ENCODE data around the gene VSNL1.
"Not testable (repeated sequence)": the region's sequence is repeated elsewhere in the genome, so short reads cannot be mapped to it uniquely, and the experiment has no call there.

VSNL1 gene

GRCh38 chr2:17541531-17541950, 1.0 kb downstream of the VSNL1 start:
- in situ Hi-C loops (cut with MboI; ENCODE audit: low sequenced_read_pairs), result no loop called here

GRCh38 chr2:17542471-17542870, 2.0 kb downstream of the VSNL1 start:
- in situ Hi-C loops (cut with MboI; ENCODE audit: low sequenced_read_pairs), result no loop called here

GRCh38 chr2:17543131-17543660, 2.7 kb downstream of the VSNL1 start:
- in situ Hi-C loops (cut with MboI; ENCODE audit: low sequenced_read_pairs), result no loop called here

- in situ Hi-C loops (cut with MboI; ENCODE audit: low sequenced_read_pairs), result no loop called here
These were observed 3.4 kb downstream of the VSNL1 start for GRCh38 chr2:17543848-17544247.

GRCh38 chr2:17544256-17544655, 3.8 kb downstream of the VSNL1 start:
- in situ Hi-C loops (cut with MboI; ENCODE audit: low sequenced_read_pairs), result no loop called here

DNA sequence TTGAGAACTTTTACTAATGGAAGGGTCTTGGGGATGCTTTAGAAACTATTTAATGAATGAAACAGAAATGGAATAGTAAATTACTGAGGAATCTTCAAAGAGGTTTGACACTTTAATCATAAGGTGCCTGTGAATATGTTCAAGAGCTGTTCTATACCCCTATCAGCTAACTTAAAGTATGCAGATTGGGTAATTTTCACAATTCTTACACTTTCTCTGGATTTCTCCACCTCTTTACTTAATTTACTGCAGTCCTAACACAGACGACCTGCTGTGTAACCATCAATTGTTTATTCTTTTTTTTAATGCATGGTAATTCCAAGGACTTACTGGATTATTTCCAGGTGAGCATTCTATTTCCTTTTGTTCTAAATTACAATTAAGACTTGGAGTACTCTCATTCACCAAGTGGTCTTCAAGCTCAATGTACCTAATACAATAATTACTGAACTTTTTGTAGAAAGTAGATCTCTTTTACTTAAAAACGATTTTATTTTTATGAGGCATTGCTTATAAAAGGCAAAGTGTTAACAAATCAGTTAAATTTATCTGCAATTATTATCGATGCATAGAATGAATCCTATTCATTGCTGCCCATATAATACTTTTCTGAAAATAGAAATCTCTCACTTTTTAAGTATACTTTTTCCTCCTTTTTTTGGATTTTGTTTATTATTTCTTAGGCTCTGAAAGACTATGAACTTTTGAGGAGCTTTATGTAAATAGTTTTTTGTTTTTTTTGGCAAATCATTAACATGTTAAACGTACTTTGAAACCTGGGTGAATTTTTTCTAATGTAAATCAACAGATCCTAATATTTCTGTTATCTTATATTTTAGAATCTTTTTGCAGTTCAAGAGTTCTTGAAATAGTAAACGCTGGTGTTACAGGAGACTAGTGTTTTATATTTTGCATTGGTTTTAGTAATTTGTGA, 5.5 kb downstream of the VSNL1 start:
- in situ Hi-C loops (cut with MboI; ENCODE audit: low sequenced_read_pairs), result no loop called here

DNA sequence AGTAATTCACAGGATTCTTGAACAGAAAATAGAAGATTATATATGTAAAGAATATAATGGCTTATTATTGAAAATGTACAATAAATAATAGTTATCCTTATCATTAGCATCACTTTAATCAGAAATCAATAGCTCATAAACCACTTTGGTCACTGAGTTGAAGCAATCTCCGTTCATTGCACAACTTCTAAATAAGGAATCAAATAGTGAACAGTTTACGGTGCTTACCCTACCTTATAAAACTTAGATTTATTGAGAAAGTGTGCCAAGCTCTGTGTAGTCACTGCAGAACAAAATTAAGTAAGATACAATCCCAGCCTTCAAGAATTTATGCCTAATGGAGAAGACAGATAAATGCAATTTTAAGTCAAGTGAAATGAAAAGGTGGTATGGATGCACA, 6.7 kb downstream of the VSNL1 start:
- in situ Hi-C loops (cut with MboI; ENCODE audit: low sequenced_read_pairs), result no loop called here

- in situ Hi-C loops (cut with MboI; ENCODE audit: low sequenced_read_pairs), result no loop called here
These were observed 7.2 kb downstream of the VSNL1 start for GRCh38 chr2:17547737-17548136.

- in situ Hi-C loops (cut with MboI; ENCODE audit: low sequenced_read_pairs), result no loop called here
These were observed 10.4 kb downstream of the VSNL1 start for GRCh38 chr2:17550907-17551306.

DNA sequence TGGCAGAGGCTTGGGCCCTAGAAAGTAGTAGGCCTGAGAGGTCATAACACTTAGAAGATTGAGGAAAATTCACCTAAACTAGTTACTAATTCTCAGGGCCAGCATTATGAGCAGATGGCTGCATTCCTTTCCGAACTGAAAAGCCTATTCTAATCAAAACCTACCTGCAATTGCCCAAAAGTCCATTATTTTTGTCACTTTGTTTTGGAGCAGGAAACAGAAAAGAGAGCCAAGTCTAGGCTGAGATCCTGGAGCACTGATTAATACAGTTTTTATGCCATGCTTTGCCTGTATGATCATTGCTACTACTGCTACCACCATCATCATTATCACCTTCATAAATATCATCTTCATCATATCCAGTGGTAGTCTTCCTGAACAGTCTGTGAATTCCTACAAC, 14.7 kb downstream of the VSNL1 start:
- in situ Hi-C loops (cut with MboI; ENCODE audit: low sequenced_read_pairs), result no loop called here

DNA sequence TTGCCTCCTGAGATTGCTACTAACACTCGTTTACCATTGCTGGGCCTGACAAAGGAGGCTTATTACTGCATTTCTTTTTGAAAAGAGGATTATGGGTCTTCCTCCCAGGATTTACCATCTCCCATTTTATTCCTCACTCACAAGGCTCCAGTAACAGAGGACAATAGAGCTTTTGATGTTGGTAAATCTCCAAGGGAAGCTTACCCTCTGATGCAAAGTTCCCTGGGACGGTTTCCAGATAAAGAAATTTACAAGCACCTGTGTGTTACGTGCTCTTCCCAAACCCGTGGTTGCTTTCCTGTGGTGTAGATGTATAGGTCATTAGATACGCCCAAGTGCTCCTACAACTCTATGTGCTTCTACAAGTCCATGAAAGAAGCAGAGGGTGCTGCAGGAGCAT, 17.1 kb downstream of the VSNL1 start:
- in situ Hi-C loops (cut with MboI; ENCODE audit: low sequenced_read_pairs), result no loop called here

- in situ Hi-C loops (cut with MboI; ENCODE audit: low sequenced_read_pairs), result no loop called here
These were observed 17.6 kb downstream of the VSNL1 start for GRCh38 chr2:17558053-17558452.

GRCh38 chr2:17558878-17559277, 18.4 kb downstream of the VSNL1 start:
- in situ Hi-C loops (cut with MboI; ENCODE audit: low sequenced_read_pairs), result no loop called here

DNA sequence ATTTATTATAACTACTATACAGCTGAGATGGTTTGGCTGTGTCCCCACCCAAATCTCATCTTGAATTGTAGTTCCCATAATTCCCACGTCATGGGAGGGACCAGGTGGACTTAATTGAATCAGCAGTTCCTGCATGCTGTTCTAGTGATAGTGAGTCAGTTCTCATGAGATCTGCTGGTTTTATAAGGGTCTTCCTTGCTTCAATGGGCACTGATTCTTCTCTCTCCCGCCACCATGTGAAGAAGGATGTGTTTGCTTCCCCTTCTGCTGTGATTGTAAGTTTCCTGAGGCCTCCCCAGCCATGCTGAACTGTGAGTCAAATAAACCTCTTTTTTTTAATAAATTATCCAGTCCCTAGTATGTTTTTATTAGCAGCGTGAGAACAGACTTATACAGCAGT, 25.2 kb downstream of the VSNL1 start:
- in situ Hi-C loops (cut with MboI; ENCODE audit: low sequenced_read_pairs), result not testable (repeated sequence)

GRCh38 chr2:17571681-17572080, 31.2 kb downstream of the VSNL1 start:
- in situ Hi-C loops (cut with MboI; ENCODE audit: low sequenced_read_pairs), result no loop called here

- in situ Hi-C loops (cut with MboI; ENCODE audit: low sequenced_read_pairs), result no loop called here
These were observed 32.7 kb downstream of the VSNL1 start for GRCh38 chr2:17573085-17573803.

GRCh38 chr2:17573804-17574175, 33.3 kb downstream of the VSNL1 start:
- in situ Hi-C loops (cut with MboI; ENCODE audit: low sequenced_read_pairs), result no loop called here

DNA sequence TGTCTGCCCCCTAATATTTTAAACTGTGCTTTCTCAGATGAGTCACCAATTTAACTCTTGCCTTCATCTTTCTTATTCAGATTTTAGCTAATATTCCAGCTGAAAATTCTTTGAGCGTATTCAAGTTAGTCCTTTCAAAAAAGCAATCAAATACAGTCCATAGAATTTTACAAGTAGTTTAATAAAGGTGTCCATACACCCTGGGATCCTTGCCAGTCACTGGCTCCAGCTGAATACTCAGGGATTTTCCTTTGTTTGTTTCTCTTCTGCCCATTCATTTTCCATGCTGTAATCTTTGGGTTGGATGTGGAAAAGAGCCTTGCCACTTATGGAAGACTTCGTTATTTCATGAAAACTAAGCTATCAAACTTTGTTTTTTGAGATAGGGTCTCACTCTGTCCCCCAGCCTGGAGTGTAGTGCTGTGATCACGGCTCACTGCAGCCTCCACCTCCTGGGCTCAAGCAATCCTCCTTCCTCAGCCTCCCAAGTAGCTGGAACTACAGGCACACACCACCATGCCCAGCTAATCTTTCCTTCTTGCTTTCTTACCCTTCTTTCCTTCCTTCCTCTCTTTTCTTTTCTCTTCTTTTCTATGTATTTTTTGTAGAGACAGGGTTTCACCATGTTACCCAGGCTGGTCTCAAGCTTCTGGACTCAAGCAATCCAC, 34.0 kb downstream of the VSNL1 start:
- in situ Hi-C loops (cut with MboI; ENCODE audit: low sequenced_read_pairs), result no loop called here

GRCh38 chr2:17576802-17577201, 36.3 kb downstream of the VSNL1 start:
- in situ Hi-C loops (cut with MboI; ENCODE audit: low sequenced_read_pairs), result no loop called here

GRCh38 chr2:17578466-17578928, 38.0 kb downstream of the VSNL1 start:
- in situ Hi-C loops (cut with MboI; ENCODE audit: low sequenced_read_pairs), result no loop called here

GRCh38 chr2:17579605-17580318, 39.3 kb downstream of the VSNL1 start:
- in situ Hi-C loops (cut with MboI; ENCODE audit: low sequenced_read_pairs), result no loop called here

Measured in HL-60/S4 treated with phorbol 12-myristate 13-acetate at 8.2 ng/mL for 4 days and 3 days (cell line).